Posterior cingulate gyrus (tissue), 11 donors: ENCODE data around the gene SEMA6B.
"Not testable (repeated sequence)": the region's sequence is repeated elsewhere in the genome, so short reads cannot be mapped to it uniquely, and the experiment has no call there.

ENCODE experiments used
- DNase-seq, 10 donors: peaks; one replicate each; pipeline versions ENCODE4 v3.0.0 to v3.0.0-alpha.2; 2020 to 2021; ENCODE audit warnings: mixed read lengths in 3 of 10
- intact Hi-C: fragments of 100-400 bp; cut with DNase I; formaldehyde crosslinking; loops from one replicate; pipeline ENCODE4 v1.15.1; 2023

The SEMA6B gene

DNA sequence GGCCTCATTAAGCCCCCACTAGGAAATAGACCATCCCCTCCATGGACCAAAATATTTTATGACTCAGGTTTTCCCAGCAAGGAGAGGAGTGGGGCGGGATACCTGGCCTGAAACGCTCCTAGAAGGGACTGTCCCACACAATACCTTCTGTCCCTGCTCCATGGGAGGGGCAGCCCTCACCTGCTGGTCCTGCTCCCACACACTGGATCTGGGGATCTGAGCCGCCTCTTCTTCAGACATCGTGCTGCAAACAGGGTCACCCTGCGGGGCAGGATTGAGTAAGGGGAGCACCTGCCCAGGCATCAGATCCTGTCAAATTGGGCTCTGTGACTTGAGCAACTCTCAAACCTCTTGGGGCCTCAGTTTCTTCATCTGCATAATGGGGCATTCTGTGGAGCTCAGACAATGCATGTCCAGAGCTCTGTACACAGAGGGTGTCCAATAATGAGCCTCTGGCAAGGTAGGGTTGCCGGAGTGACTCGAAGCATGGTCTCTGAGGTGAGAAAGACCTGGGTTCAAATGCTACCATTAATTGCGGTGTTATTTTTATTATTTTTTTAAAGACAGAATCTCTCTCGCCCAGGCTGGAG is 25.6 kb downstream of the SEMA6B start:
- DNase-seq: no peak

DNA sequence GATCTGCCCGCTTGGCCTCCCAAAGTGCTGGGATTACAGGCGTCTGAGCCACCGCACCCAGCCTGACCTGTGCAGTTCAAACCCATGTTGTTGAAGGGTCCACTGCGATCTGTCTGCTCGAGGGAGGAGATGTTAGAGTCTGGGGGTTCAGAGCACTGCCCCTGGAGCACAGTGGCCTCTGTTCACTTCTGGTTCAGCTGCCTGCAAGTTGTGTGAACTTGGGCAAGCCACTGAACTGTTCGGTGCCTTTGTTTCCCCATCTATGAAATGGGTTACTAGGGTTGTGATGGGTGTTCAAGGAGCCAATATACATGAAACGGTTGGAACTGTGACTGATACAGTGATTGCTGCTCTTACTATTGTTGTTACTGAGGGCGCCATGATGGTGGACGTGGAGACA is 26.1 kb downstream of the SEMA6B start:
- DNase-seq: no peak
- intact Hi-C loops: no loop called here

More for the DNA sequence above, 25.6 kb downstream of the SEMA6B start:
- intact Hi-C loops: no loop called here

DNA sequence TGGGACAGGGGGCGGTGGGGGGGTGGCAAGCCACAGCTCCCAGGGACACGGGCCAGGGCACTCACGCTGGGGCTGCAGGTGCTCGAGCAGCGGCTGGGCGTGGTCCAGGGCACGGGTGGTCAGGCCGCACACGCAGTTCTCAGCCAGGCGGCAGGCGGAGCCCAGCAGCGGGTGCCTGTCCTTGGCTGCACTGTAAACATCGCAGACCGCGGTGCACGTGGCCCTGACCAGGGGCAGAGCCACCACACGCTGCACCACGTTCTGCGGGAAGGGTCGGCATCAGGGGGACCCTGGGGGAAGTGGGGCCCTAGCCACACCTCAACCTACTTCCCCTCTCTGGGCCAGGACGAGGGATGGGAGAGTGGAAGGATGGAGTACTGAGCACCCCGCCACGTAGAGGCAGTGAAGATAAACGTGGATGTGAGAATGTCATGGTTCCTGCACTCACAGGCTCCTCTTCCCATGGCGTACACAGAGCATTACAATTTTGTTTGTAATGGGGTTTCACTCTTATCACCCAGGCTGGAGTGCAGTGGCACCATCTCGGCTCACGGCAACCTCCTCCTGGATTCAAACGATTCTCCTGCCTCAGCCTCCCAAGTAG is 27.8 kb downstream of the SEMA6B start:
- DNase-seq: no peak
- intact Hi-C loops: no loop called here

DNA sequence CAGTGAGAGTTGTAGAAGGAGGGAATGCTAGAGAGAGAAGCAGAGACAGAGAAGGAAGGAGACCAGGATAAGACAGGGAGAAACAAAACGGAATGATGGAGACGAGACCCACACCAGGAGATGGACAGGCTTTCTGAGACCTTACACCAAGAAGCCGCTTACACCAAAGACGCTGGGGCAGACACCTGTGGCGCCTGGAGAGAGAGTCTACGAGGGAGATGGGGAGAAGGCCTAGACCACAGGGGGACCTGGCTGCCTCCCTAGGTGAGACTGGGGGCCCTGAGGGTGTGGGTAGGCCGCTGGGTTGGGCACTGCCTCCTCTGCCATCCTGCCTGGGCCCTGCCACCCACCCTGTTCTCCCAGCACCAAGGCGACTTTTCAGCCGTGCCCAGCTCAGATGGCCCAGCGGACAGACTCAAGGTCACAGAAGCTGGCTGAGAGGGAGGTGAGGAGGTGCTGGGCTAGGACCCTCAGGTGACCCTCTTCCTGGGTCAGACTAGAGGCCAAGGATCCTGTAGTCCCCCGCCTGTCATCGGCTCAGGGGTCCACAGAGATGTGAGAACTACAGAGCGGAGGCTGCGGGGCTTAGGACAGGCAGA is 29.5 kb downstream of the SEMA6B start:
- DNase-seq: no peak
- intact Hi-C loops: no loop called here

DNA sequence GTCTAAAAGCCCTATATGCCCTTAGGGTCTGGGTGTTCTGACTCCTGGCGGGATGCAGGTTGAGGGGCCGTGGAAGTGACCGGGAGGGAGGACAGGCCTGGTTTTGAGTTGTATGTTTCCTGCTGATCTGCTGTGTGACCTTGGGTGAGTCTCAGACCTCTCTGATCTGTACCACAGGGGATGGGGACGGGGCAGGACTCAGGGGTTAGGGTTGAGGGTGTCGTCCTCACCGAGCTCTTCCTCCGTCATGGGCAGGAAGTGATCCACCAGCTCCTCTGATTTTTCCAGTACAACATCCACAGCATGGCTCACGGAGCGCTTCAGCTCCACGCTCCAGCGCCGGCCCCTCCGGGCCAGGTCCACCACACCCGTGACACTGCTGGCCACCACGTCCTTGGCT is 30.6 kb downstream of the SEMA6B start:
- intact Hi-C loops: no loop called here
- DNase-seq: no peak

DNA sequence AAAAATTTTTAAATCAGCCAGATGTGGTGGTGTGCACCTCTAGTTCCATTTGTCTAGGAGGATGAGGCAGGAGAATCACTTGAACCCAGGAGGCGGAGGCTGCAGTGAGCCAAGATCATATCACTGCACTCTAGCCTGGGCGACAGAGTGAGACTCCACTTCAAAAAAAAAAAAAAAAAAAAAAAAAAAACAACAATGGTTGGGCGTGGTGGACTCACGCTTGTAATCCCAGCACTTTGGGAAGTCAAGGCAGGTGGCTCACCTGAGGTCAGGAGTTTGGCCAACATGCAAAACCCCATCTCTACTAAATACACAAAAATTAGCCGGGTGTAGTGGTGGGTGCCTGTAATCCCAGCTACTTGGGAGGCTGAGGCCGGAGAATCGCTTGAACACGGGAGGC is 32.1 kb downstream of the SEMA6B start:
- intact Hi-C loops, DNase-seq: not testable (repeated sequence)

DNA sequence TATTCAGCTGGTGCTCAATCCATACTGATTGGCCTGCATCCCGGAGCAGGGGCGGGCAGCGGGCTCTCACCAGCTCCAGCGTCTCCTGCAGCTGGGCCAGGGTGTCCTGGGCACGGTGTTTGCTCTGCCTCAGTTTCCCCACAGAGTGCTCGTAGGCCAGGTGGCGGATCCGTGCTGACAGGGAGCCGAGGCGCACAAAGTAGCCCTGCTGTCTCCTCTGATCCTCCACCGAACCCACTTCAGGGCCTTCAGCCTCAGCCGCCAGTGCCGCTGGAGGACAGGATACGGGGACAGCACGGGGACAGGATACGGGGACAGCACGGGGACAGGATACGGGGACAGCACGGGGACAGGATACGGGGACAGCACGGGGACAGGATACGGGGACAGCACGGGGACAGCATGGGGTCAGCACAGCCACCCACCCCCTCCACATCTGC is 33.9 kb downstream of the SEMA6B start:
- intact Hi-C loops: no loop called here
- no peak for DNase-seq

DNA sequence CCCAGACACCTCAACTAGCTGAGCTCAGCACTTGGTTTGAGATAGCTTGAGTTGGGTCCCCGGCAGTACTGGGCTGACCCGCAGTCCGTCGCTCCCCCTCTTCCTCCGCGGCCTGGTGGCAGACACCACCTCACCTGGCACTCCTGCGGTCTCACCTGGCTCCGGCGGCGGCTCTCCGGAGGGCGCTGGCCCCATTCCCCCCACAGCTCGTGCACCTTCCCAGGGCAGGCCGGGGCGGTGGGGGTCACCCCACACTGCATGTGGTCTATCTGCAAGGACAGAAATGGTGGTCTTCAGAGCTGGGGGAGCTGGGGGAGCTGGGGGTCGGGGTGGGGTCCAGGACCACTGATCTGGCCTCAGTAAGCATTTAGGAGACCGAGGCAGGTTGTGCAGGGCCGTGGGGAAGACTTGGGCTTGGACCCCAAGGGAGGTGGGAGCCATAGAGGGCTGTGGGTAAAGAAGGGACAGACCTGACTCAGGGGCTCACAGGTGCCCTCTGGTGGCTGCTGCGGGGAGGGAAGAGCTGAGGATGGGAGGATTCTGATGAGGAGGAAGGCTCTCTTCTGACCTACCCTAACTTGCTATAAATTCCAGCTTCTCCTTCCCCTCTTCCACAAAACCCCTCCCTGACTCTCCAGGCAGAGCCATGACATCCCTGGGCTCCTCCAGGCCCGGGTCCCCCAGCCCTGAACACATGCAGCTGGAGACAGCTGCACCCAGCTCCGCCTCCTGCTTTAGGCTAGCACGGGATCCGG is 34.5 kb downstream of the SEMA6B start:
- intact Hi-C loops: no loop called here
- peak in 6 of 10 donors; percentile 37 to 91 (median 52) for DNase-seq

DNA sequence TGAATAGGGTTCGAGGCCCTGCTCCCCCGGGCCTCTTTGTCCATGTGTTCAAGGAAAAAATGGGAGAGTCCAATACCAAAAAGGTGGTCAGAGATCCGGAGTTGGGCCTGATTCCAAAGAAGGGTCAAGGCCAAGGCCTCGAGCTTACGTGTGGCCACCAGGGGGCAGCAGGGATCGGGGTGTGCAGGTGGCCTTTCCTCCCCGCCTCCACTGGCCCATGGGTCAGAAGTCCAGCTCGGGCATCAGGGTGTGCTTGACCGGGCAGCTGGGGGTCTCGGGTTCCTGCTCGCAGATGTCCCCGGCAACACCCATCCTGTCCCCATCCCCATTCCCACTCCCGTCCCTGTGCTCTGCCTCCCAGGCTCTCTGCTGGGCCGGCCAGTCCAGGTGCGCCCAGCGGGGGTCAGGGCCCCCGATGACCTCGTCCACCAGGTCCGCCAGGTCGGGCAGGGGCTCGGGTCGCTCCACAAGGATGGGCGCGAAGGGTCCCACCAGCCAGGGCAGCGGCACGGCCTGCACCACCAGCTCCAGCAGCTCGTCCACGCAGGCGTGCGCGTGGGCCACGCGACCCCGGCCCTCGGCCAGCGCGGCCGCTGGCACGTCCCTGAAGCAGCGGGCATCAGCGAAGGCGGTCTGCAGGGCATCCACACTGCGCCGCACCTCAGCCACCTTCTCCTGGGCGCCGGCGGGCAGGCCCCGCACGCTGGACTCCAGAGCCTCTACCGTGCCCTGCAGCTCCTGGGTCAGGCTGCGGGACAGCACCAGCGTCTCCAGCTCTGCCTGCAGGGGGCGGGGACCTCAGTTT is 36.0 kb downstream of the SEMA6B start:
- peak in 3 of 10 donors; percentile 23 to 44 (median 31) for DNase-seq
- intact Hi-C loops: no loop called here

DNA sequence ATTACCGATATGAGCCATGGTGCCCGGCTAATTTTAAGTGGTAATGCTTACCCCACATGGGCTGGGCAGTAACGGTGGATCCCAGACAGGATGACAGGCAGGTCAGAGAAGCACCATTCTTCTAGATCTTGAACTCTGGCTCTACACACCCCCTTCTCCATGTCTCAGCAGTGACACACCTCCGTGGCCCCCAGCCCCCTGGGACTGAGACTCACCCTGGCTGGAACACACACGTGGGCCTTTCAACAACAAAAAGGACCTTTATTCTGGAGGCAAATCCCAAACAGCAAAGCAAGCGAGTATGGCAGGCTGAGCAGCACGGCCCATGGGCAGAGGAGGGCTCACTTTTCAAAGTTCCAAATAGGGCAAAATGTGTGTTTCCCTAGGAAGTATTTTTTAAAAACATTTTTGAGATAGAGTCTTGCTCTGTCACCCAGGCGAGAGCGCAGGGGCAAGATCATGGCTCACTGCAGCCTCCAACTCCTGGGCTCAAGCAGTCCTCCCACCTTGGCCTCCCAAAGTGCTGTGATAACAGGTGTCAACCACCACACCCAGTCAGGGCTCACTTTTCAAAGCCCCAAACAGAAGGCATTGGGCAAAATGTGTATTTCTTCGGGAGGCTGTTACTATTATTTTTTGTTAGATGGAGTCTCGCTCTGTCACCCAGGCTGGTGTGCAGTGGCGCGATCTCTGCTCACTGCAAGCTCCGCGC is 37.0 kb downstream of the SEMA6B start:
- intact Hi-C loops: no loop called here
- DNase-seq: no peak

DNA sequence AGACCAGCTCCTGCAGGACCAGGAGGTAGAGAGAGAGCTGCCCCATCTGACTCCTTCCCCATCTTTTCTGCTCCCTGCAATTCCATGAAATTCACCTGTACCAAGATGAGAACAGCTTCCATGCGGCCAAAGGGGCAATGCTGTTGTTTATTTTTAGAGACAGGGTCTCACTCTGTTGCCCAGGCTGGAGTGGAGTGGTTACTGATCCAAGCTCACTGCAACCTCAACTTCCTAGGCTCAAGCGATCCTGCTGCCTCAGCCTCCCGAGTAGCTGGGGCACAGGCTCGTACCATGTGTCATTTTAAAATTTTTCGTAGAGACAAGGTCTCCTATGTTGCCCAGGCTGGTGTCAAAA is 37.6 kb downstream of the SEMA6B start:
- DNase-seq: no peak
- intact Hi-C loops: no loop called here

DNA sequence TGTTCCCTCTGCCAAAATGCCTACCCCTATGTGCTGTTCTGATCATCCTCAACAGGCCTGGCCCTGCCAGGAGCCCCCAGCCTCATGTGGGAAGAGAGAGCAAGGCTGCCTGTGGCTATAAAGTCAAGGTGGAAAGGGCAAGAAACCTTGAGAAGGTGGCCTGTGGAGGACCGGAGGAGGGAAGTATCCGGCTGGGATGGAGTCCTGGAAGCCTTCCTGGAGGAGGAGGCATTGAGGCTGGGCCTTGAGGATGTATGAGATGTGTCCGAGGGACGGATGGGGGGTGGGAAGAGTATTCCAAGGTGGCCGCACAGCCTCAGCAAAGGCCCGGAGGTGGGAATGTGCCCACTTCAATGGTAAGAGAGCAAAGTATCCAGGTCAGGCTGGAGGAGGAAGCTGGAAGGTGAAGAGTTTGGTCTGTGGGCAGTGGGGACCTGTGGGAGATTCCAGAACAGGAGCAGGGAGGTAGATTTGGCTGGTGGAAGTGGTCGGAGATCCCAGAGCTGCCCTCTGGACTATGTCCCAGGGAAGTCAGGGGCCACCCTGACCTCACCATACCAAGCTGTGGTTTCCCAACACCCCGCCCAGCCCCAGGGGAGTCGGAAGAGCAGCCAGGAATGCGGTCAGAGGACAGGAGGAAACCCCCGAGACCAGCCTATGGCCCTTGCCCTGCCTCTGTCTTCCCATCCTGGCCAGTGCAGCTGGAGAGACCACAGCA is 38.2 kb downstream of the SEMA6B start:
- DNase-seq: no peak

DNA sequence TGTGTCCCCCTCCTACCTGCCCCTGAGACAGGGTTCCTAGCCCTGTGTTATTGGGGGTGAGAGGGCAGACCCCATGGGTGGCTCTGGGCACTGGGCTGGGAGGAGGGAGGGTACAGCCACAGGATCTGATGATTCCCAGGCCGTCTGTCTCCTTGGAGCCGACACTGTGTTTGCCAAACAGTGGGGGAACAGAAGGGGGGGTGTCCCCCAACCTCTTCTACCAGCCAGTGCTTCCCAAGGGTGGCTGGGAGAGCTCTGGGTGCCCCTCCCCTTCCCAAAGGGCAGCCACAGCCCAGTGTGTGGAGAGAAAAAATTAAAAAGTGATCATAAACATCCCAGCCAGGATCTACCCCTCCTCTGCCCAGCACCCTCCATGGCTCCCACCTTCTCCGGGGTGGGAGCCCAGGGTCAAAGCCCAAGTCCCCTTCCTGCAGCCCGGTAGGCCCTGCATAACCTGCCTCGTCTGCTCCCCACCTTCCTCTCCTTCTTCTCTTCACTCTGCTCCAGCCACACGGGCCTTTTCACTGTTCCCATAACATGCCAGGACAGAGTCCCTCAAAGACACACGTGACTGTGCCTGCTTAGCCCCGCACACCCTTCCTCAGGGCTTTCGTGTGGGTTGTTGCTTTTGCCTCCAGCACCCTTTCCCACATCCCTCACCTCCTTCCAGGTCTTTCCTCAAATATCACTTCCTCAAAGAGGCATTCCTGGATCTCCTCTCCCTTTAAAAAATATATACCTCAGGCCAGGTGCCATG is 39.8 kb downstream of the SEMA6B start:
- intact Hi-C loops: no loop called here
- DNase-seq: no peak

More for the DNA sequence above, 38.2 kb downstream of the SEMA6B start:
- intact Hi-C loops: no loop called here

DNA sequence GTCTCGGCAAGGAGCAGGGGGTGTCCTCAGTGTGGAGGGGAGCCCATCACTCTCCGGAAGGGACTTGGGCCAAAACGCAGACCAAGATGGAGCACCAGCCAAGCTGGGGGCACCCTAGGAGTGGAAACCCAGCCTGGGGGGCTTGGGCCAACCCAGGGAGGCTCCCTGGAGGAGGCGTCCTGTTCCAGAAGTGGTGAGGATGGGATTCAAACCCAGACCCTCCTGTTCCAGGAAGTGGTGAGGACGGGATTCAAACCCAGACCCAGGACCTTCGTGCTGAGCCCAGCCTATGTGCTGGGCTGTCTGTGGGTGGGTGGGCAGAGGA is 40.4 kb downstream of the SEMA6B start:
- intact Hi-C loops: no loop called here
- DNase-seq: no peak

DNA sequence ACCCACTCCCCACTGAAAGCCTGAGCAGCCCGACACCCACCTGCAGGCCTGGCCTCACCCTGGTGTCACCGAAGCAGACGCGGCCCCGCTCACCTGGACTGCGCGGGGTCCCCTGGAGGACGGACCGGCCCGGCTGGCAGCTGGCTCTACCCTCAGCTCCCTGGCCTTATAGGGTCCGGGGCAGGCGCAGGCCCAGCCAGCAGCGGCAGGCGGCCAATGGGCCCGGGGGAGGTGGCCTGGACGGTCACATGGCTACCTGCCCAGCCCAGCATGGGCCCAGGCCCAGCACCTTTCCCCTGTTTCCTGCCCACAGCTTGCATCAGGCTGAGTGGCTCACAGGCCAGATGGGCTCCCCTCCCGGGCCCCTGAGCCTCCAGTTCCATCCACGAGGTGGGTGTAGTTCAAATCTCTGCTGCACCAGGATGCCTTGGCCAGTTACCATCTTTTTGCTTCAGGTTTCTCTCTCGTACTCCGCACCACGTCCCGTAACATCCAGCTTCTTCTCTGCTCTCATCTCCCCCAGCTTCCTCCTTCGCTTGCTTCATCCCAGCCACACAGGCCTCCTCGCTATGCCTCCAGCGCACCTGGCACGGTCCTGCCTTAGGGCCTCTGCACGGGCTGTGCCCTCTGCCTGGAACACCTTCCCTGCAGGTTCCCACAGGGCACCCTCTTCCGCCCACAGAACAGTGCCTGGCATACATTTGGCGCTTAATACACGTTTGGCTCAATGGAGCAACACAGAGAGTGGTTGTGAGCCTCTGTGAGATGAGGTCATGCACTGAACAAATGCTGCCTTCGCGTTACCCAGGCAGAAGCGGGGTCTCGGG is 40.9 kb downstream of the SEMA6B start, which contains the start of gene PLIN4:
Gene PLIN4, minus strand, starts transcription at position 142 of the 827 bp plus-strand sequence. CDS start 214 bp downstream, outside the sequence.
- intact Hi-C loops: no loop called here
- peak in 5 of 10 donors; percentile 29 to 81 (median 51) for DNase-seq

DNA sequence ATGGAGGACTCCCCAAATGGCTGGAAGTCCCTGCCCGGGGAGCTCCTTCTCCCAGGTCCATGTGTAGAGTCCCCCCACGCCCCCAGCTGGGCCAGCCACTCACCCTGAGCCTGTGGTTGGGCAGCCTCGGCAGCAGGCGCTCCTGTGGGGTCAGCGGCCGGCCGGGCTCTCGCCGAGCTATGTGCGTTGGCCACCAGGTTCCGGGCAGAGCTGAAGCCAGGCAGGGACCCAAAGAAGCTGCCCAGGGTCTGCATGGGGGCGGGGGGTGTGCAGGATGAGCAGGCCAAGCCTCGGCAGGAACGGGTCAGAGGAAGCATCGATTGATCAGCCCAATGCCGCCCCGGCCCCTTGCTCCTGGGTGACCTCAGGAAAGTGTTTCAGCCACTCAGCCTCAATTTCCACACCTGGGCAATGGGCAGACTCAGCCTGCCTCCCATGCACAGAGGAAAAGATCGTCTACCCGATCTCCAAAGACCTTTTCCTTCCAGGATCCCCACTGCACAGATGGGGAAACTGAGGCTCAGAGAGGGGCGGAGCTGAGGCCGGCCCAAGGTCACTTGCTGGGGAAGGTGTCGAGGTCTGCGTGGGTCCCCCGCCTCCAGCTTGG is 41.9 kb downstream of the SEMA6B start:
- intact Hi-C loops: no loop called here
- DNase-seq: no peak

DNA sequence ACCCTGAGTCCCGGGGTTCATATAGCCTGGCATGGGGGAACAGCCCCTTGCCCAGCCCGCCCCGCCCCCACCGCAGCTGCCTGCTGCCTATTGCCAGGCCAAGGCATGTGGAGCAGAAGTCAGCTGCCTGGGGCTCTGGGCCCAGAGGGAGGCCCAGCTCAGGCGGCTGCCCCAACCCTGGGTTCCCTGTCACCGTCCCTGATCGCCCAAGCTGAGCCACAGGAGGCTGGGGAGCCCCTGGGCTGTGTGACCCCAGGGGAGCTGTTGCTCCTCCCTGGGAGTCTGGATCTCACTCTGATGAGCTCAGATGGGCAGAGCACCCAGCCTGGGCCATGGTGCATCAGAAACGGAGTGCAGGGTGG is 42.6 kb downstream of the SEMA6B start:
- intact Hi-C loops: no loop called here
- no peak for DNase-seq
